Rectal smooth muscle tissue (tissue), 1 donor: Measurements from ENCODE around the gene PARG.

Experiments
- H3K27ac ChIP-seq: one replicate; pipeline ENCODE4 v1.7.0; 2013; ENCODE audit warnings: low read depth, low read length, inconsistent platforms
- H3K27me3 ChIP-seq: one replicate; pipeline ENCODE4 v1.7.0; 2013; ENCODE audit warnings: low read length; ENCODE audit not compliant: control insufficient read depth, insufficient read depth
- H3K36me3 ChIP-seq: one replicate; pipeline ENCODE4 v1.7.0; 2013; ENCODE audit warnings: low read length; ENCODE audit not compliant: control insufficient read depth, insufficient read depth
- H3K4me1 ChIP-seq: one replicate; pipeline ENCODE4 v1.7.0; 2013; ENCODE audit warnings: low read length; ENCODE audit not compliant: control insufficient read depth, insufficient read depth
- H3K4me3 ChIP-seq: one replicate; pipeline ENCODE4 v1.7.0; 2013; ENCODE audit warnings: low read length
- H3K9ac ChIP-seq: one replicate; pipeline ENCODE4 v1.7.0; 2013; ENCODE audit warnings: low read length

Gene PARG

DNA sequence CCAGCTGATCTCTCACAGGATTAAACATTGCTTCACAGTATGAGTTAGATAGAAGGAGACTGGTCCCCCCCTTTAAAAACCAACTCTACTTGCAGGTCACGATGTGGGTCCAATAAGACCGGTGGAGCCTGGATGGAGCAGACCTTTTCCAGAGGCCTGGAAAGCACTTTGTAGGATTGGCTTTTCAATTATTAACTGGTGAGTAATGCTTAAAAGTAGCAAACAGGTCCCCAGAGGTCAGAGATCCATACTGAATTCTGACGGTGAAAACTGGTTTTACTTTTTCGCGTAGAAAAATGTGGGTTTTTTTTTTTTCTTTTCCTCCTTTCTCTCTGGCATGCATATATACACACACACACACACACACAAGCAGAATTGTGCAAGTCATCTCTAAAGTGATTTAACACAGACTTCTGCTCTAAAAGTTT is 104.8 kb downstream of the PARG start:
- no peak overlapping the region for H3K9ac ChIP-seq
- H3K4me1 ChIP-seq: no peaks in the 10 kb centered on the region
- no peaks in the 10 kb centered on the region for H3K27me3 ChIP-seq
- no peak overlapping the region for H3K27ac ChIP-seq
- no peaks in the 10 kb centered on the region for H3K36me3 ChIP-seq
- no peak overlapping the region for H3K4me3 ChIP-seq

DNA sequence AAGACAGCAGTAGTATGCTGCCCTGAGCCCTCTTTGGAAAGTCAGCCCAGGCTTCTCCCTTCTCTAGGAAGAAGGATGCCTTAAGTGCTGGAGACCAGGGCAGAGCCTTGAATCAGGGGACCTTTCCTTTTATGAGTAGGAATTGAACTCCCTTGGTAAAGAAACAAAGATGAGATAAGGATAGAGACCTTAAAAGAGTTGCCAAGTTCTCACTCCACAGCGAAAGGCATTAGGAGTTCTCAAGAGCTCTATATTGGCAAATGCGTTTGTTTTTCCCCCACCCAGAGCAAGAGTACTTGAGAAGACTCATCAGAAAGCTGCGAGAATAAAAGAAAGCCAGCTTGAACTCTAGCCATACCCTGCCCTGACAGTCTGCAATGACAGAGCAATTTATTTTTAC is 106.9 kb downstream of the PARG start:
- Histone ChIP-seq H3K4me3 (no peak overlapping the region), H3K27me3 (no peaks in the 10 kb centered on the region), H3K4me1 (no peaks in the 10 kb centered on the region), H3K9ac (no peak overlapping the region), H3K27ac (no peak overlapping the region), H3K36me3 (no peaks in the 10 kb centered on the region)

DNA sequence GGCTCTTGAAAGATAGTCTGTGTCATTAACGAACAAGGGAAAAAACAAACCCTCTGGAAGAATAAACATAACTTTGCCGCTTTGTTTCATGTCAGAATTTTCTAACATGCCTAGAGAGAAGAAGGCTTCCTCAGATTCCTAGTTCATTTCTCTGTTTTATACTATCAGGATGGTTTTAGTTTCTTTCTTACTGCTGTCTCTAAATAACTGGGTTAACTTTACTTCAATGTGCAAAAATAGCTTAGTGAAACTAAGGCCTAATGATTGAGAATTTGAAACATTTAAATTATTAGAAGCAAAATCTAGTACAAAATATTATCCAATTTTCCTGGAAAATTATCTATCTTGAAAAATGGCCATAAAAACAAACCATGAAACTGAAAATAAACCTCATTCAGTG is 107.6 kb downstream of the PARG start:
- no peak overlapping the region for H3K9ac ChIP-seq
- no peak overlapping the region for H3K4me3 ChIP-seq

DNA sequence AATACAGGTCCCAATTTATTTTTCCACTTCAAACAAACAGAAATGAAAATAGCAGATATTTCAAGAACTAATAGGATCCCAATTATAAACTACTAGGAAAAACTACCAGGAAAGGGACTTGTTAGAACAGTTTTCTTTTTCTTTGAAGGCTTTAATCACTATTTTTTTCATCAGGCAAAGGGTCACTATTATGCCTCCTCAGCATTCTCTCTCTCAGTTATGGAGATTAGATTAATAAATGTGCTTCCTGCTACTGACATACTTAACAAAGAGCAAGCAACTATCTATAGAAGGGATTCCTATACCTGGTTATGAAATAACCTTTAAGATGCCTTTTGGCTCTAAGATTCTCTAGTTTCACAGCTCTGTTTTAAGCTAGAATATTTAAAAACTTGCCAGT is 108.7 kb downstream of the PARG start:
- H3K36me3 ChIP-seq: no peaks in the 10 kb centered on the region
- H3K27me3 ChIP-seq: no peaks in the 10 kb centered on the region
- H3K4me3 ChIP-seq: no peak overlapping the region
- no peak overlapping the region for H3K27ac ChIP-seq
- H3K9ac ChIP-seq: no peak overlapping the region
- H3K4me1 ChIP-seq: no peaks in the 10 kb centered on the region

More for the DNA sequence above, 107.6 kb downstream of the PARG start:
- H3K27ac ChIP-seq: no peak overlapping the region
- no peaks in the 10 kb centered on the region for H3K27me3 ChIP-seq
- no peaks in the 10 kb centered on the region for H3K4me1 ChIP-seq
- no peaks in the 10 kb centered on the region for H3K36me3 ChIP-seq

DNA sequence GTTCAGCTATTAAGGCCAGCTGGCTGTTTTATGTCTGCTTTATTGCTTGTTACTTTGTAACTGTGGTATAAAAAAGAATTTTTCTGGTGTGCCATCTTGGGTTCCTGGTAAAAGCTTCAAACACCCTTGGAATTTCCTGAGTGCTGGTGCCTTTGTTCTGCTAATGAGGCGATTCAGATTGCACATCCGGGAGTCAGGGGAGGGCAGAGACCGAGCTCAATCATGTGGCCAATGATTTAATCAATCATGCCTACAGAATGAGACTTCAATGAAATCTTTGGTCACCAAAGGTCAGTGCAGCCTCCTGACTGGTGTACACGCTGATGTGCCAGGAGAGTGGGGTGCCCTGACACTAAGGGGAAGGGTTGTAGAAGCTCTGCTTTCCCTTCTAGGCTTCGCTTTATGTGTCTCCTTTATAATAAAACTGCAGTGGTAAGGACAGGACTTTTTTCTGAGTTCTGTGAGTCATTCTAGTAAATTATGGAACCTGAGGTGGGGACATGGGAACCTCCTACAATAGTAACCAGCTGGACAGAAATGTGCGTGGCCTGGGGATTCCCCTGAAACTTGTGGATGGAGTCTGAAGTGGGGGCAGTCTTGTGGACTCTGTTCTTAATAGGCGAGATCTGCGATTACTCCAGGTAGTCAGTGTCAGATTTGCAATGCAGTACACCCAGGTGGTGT is 110.3 kb downstream of the PARG start:
- no peak overlapping the region for H3K27ac ChIP-seq
- no peaks in the 10 kb centered on the region for H3K36me3 ChIP-seq
- no peak overlapping the region for H3K9ac ChIP-seq
- H3K4me1 ChIP-seq: no peaks in the 10 kb centered on the region
- no peaks in the 10 kb centered on the region for H3K27me3 ChIP-seq
- H3K4me3 ChIP-seq: no peak overlapping the region

DNA sequence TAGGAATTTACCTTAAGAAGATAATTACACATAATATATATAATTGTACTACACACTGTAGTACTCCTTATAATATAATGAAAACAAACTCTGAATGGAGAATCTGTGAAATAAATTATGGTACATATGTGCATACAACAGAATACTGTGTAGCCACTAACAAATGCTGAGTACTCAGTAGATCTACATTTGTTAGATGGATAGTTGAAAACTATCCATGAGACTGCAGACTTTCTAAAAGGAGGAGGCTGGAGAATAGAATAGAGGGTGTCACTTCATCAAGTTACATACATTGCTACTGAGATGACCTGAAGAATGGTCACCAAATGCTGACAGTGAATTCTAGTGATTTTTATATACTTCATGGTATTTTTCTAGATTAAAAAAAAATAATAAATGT is 111.0 kb downstream of the PARG start:
- Histone ChIP-seq H3K4me3 (no peak overlapping the region), H3K27ac (no peak overlapping the region), H3K27me3 (no peaks in the 10 kb centered on the region), H3K36me3 (no peaks in the 10 kb centered on the region), H3K9ac (no peak overlapping the region), H3K4me1 (no peaks in the 10 kb centered on the region)

DNA sequence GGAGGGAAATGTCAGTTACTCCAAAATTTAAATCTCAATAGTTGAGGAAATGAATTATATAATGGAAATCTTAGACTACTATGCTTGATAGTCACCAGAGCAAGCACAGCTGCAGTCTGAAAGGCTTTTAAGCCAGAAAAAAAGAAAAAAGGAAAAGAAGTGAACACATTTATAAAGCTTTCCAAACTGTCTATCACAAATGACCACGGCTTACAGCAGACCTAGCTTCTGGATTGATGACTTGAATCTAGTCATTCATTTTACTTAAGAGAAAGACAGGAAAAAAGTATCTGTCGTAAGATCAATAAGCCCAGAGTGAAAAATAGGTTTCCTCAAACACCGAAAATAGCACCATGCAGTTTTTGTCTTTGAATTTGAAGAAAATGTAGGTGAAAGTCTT is 111.8 kb downstream of the PARG start:
- no peaks in the 10 kb centered on the region for H3K36me3 ChIP-seq
- no peak overlapping the region for H3K4me3 ChIP-seq
- no peak overlapping the region for H3K27ac ChIP-seq
- H3K9ac ChIP-seq: no peak overlapping the region
- no peaks in the 10 kb centered on the region for H3K4me1 ChIP-seq
- no peaks in the 10 kb centered on the region for H3K27me3 ChIP-seq

DNA sequence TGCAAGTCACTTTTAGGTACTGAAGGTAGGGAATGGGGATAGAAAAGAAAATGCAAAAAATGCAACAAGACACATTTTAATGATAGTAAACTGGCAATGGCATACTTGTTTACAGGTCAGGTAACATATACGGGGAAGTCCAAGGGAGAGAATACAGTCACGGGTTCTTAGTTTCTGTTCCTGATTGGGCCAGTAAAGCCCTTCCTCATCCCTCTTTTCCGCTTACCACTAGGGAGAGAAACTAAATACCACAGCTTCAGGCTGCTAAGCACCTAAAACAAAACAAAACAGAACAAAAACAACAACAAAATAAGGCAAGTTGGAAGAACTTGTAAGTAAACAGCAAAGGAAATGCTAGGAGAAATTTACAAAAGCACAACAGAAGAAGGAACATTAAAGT is 114.5 kb downstream of the PARG start:
- H3K27ac ChIP-seq: no peak overlapping the region
- H3K36me3 ChIP-seq: peaks cover 2% of the 10 kb centered on the region
- no peak overlapping the region for H3K9ac ChIP-seq

DNA sequence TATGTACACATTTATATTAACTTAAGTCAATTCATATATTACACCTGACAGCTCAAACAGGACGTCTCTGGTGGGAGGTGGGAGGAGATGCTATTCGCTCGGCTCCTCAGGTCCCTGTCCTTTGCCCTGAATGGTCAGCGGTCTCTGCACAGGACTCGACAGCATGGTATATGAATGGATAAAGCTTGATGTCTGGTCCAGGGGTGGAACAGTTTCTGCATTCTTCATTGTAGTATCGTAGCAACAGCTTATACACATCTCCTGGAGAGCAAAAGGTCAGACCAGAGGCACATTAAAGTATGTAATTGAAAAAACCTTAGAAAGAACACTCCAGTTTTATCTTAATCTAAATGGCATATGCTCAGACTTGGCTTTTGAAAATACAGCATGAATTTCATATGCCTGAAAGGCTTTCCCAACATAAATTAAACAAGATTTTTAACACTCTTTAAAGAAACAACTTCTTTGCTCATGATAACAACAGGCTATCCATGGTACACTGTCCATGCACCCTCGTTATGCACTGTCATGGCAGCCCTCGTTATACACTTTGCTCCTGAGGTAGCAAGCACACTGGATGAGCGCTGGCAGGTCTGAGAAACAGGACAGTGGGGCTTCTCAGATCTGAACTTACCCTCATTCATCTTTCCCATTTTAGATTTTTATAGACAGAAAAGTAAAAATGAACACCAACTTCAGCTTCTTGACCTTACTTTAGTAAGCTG is 122.4 kb downstream of the PARG start:
- H3K27me3 ChIP-seq: no peaks in the 10 kb centered on the region
- peaks cover 9% of the 10 kb centered on the region for H3K36me3 ChIP-seq
- H3K9ac ChIP-seq: no peak overlapping the region
- no peak overlapping the region for H3K4me3 ChIP-seq
- no peaks in the 10 kb centered on the region for H3K4me1 ChIP-seq
- no peak overlapping the region for H3K27ac ChIP-seq

More for the DNA sequence above, 114.5 kb downstream of the PARG start:
- Histone ChIP-seq H3K27me3 (no peaks in the 10 kb centered on the region), H3K4me3 (no peak overlapping the region), H3K4me1 (no peaks in the 10 kb centered on the region)

DNA sequence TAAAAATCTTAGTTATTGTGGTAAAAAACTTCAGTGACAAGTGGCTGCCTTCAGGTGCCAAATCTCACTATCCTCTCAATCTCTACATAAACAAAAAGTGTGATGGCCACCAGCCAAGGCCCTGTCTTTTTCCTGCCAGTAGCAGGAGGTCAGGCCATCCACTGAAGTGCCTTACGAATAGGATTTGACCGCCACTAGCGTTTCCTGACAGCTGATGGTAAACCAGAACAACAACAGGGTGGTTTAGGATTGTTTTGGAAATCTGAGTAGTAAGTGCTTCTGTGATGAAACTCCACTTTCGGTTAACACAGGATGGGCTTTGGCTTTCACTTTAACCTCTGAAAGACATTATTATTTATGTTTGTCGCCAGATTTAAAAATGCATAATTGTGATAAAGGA is 124.0 kb downstream of the PARG start:
- Histone ChIP-seq H3K36me3 (peaks cover 9% of the 10 kb centered on the region), H3K4me3 (no peak overlapping the region), H3K27ac (no peak overlapping the region), H3K9ac (no peak overlapping the region), H3K4me1 (no peaks in the 10 kb centered on the region), H3K27me3 (no peaks in the 10 kb centered on the region)

DNA sequence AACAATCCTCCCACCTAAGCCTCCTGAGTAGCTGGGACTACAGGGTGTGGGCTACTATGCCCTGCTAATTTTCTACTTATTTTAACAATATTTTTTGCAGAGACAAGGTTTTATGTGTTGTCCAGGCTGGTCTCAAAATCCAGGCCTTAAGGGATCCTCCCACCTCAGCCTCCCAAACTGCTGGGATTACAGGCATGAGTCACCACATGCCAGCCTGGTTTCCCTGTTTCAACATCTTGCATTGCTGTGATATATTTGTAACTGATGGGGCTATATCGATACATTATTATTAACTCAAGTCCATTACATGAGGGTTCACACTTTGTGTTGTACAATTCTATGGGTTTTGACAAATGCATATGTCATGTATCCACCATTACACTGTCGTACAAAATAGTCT is 137.8 kb downstream of the PARG start:
- Histone ChIP-seq H3K36me3 (no peaks in the 10 kb centered on the region), H3K27ac (no peak overlapping the region), H3K4me3 (no peak overlapping the region), H3K27me3 (no peaks in the 10 kb centered on the region), H3K9ac (no peak overlapping the region), H3K4me1 (no peaks in the 10 kb centered on the region)

DNA sequence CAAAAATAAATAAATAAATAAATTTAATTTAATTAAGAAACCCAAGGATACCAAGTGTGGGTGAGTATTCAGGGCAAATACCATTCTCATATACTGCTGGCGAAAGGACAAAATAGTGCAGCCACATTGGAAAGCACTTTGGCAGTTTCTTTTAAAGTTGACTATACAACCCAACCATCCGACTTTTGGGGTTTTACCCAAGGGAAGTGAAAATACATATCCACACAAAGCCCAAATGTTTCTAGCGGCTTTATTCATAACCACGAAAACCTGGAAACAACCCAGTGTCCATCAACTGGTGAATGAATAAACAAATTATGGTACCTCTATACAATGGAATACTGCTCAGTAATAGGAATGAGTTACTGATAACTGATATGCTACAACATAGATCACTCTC is 143.6 kb downstream of the PARG start:
- Histone ChIP-seq H3K9ac (no peak overlapping the region), H3K4me1 (no peaks in the 10 kb centered on the region), H3K4me3 (no peak overlapping the region), H3K27me3 (no peaks in the 10 kb centered on the region), H3K36me3 (no peaks in the 10 kb centered on the region), H3K27ac (no peak overlapping the region)

DNA sequence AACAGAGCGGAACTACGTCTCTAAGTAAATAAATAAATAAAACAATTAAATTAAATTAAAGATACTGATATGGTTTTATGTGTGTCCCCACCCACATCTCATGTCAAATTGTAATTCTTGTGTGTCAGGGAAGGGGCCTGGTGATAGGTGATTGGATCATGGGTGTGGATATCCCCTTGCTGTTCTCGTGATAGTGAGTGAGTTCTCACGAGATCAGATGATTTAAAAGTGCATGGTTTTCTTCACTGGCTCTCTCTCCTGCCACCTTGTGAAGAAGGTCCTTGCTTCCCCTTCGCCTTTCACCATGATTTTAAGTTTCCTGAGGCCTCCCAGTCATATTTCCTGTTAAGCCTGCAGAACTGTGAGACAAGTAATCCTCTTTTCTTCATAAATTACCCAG is 150.7 kb downstream of the PARG start:
- H3K4me1 ChIP-seq: no peaks in the 10 kb centered on the region
- no peak overlapping the region for H3K4me3 ChIP-seq
- no peaks in the 10 kb centered on the region for H3K27me3 ChIP-seq

More for the DNA sequence above, 150.7 kb downstream of the PARG start:
- H3K27ac ChIP-seq: no peak overlapping the region
- H3K9ac ChIP-seq: no peak overlapping the region
- H3K36me3 ChIP-seq: no peaks in the 10 kb centered on the region
